Measurements from ENCODE around the gene SMYD5.
"Not testable (repeated sequence)": the region's sequence is repeated elsewhere in the genome, so short reads cannot be mapped to it uniquely, and the experiment has no call there.

Gene SMYD5

DNA sequence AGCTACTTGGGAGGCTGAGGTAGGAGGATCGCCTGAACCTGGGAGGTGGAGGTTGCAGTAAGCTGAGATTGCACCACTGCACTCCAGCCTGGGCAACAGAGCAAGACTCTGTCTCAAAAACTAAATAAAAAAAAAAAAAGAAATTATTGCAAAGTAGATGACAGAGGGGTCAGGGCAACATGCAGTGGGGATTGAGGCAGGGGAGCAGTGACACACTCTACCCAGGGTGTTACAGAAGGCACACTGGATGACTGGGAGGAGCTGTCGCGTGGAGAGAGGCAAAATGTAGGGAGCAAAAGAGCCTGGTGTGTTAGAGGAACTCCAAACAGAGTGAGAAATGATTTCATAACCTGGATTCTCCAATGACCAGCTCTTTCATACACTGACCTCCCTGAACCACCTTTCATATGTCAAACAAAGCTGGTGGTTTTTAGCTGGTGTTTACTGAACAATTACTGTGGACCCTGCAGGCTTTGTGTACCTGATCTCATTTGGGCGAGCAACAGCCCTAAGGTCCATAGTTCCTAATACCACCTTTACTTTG lies 48.1 kb downstream of the SMYD5 start:
- Histone ChIP-seq H3K9ac (ENCODE audit: low read length) (no peak overlapping the region), H4K20me1 (ENCODE audit: low read depth, low read length) (no peaks in the 10 kb centered on the region; the same call in 1 of the 2 replicates), H3K9me2 (replicated peaks; ENCODE audit: insufficient read depth, low read length) (no peaks in the 10 kb centered on the region), H2AFZ (ENCODE audit: low read depth, low read length, severe bottlenecking) (no peak overlapping the region), H3F3A (ENCODE audit: insufficient read depth) (no peaks in the 10 kb centered on the region), H3K9me3 (ENCODE audit: insufficient read depth, low read length) (no peaks in the 10 kb centered on the region), H3K4me3 (ENCODE audit: insufficient read depth, low read length, poor library complexity, severe bottlenecking) (no peak overlapping the region), H3K27ac (ENCODE audit: low read depth, low read length) (no peak overlapping the region), H3K27me3 (ENCODE audit: low read length) (no peaks in the 10 kb centered on the region), H3K36me3 (ENCODE audit: low read length) (no peaks in the 10 kb centered on the region), H3K4me2 (ENCODE audit: low read depth, low read length, poor library complexity, severe bottlenecking) (no peak overlapping the region), H3K79me2 (ENCODE audit: insufficient read depth, low read length) (peaks cover 5% of the 10 kb centered on the region; the same call in 1 of the 2 replicates)
- TF ChIP-seq EZH2phosphoT487 (conservative IDR thresholded peaks at IDR 0.05; ENCODE audit: low read length), result no peak
- TF ChIP-seq, protein P1, sequence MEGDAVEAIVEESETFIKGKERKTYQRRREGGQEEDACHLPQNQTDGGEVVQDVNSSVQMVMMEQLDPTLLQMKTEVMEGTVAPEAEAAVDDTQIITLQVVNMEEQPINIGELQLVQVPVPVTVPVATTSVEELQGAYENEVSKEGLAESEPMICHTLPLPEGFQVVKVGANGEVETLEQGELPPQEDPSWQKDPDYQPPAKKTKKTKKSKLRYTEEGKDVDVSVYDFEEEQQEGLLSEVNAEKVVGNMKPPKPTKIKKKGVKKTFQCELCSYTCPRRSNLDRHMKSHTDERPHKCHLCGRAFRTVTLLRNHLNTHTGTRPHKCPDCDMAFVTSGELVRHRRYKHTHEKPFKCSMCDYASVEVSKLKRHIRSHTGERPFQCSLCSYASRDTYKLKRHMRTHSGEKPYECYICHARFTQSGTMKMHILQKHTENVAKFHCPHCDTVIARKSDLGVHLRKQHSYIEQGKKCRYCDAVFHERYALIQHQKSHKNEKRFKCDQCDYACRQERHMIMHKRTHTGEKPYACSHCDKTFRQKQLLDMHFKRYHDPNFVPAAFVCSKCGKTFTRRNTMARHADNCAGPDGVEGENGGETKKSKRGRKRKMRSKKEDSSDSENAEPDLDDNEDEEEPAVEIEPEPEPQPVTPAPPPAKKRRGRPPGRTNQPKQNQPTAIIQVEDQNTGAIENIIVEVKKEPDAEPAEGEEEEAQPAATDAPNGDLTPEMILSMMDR (IDR thresholded peaks at IDR 0.05; ENCODE audit: insufficient read depth, low read length, poor library complexity, severe bottlenecking), result no peak

DNA sequence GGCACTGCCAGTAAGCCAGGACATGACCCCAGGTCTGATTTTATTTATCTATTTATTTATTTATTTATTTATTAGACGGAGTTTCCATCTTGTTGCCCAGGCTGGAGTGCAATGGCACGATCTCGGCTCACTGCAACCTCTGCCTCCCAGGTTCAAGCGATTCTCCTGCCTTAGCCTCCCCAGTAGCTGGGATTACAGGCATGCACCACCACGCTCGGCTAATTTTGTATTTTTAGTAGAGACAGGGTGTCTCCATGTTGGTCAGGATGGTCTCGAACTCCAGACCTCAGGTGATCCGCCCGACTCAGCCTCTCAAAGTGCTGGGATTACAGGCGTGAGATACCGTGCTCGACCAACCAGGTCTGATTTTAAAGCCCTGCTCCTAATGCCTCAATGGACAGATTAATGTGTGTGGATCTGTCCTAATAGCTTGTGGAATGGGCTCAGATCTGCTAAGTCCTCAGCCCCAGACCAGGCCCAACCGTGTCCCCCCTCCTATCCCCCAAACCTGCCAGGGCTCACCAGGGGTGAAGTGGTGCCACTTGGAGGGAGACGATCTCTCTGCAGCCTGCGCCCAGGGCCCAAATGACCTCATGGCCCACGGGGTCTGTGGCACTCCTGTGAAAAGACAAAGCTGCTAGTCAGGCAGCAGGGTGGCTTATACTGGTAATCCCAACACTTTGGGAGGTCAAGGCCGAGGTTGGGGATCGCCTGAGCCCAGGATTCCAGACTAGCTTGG lies 48.8 kb downstream of the SMYD5 start:
- H3K4me2 ChIP-seq (ENCODE audit: low read depth, low read length, poor library complexity, severe bottlenecking); H3K36me3 ChIP-seq (ENCODE audit: low read length); H3K4me3 ChIP-seq (ENCODE audit: insufficient read depth, low read length, poor library complexity, severe bottlenecking); H3K9me3 ChIP-seq (ENCODE audit: insufficient read depth, low read length); H3K27me3 ChIP-seq (ENCODE audit: low read length); H4K20me1 ChIP-seq (ENCODE audit: low read depth, low read length); H2AFZ ChIP-seq (ENCODE audit: low read depth, low read length, severe bottlenecking); H3K9ac ChIP-seq (ENCODE audit: low read length); H3F3A ChIP-seq (ENCODE audit: insufficient read depth); H3K9me2 ChIP-seq (replicated peaks; ENCODE audit: insufficient read depth, low read length); H3K27ac ChIP-seq (ENCODE audit: low read depth, low read length): not testable (repeated sequence)
- peaks cover 11% of the 10 kb centered on the region; the same call in 1 of the 2 replicates for H3K79me2 ChIP-seq (ENCODE audit: insufficient read depth, low read length)

DNA sequence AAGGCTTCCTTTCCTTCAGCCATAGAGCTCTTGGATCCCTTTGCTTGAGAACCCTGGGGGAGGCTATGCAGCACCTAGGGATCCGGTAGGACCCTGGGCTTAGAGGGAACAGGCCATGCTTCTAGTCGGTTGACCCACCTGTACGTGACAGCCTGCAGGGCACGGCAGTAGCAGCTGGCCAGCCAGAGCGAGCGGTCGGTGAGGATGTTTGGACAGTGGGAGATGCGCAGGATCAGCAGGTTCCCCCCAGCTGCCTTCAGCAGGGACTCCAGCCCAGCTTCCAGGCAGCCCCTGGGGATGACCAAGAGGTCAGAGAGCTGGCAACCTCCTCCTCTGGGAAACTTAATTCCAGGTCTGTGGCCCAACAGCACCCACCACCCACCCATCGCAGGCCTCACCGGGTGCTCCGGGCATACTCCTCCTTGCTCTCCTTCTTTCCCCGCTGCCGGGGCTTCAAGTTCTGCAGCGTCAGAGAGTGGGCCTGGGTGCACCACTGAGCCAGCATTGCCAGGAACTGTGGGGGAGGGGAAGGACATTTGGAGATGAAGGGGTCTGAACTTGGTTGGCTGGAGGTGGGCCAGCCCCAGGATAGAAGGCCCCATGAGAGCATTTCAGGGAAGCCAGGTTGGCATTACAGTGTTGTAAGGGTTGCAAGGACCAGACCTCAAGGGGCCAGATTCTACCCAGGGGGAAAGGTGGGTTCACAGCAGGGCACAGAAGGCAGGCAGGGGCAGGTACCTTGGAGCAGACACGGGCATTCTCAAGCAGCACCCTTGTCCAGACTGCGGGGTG lies 49.7 kb downstream of the SMYD5 start:
- H3K27me3 ChIP-seq (ENCODE audit: low read length), result no peaks in the 10 kb centered on the region
- H3K27ac ChIP-seq (ENCODE audit: low read depth, low read length), result no peak overlapping the region
- H3K9me3 ChIP-seq (ENCODE audit: insufficient read depth, low read length), result no peaks in the 10 kb centered on the region
- H3K9ac ChIP-seq (ENCODE audit: low read length), result no peak overlapping the region
- no peaks in the 10 kb centered on the region for H3F3A ChIP-seq (ENCODE audit: insufficient read depth)
- no peaks in the 10 kb centered on the region for H3K36me3 ChIP-seq (ENCODE audit: low read length)
- H3K4me3 ChIP-seq (ENCODE audit: insufficient read depth, low read length, poor library complexity, severe bottlenecking), result no peak overlapping the region
- no peaks in the 10 kb centered on the region; the same call in 1 of the 2 replicates for H4K20me1 ChIP-seq (ENCODE audit: low read depth, low read length)
- no peaks in the 10 kb centered on the region for H3K9me2 ChIP-seq (replicated peaks; ENCODE audit: insufficient read depth, low read length)
- no peak for TF ChIP-seq EZH2phosphoT487 (conservative IDR thresholded peaks at IDR 0.05; ENCODE audit: low read length)
- TF ChIP-seq, protein P1 (IDR thresholded peaks at IDR 0.05; ENCODE audit: insufficient read depth, low read length, poor library complexity, severe bottlenecking), result no peak
- H2AFZ ChIP-seq (ENCODE audit: low read depth, low read length, severe bottlenecking), result no peak overlapping the region
- no peak overlapping the region for H3K4me2 ChIP-seq (ENCODE audit: low read depth, low read length, poor library complexity, severe bottlenecking)
- H3K79me2 ChIP-seq (ENCODE audit: insufficient read depth, low read length), result peaks cover 17% of the 10 kb centered on the region; the same call in 1 of the 2 replicates

DNA sequence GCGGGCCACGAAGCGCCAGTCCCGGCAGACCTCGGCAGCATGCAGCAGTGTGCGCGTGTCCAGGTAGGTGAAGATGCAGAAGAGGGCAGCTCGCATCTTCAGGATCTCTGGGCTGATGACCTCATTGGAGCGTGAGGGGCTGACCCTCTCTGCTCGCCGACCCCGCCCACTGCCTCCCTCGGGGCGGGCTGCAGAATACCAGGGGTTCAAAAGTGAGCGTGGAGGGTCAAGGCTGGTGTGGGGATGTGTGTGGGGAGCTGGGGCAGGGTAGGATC lies 50.2 kb downstream of the SMYD5 start:
- Histone ChIP-seq H3K9me2 (replicated peaks; ENCODE audit: insufficient read depth, low read length) (no peaks in the 10 kb centered on the region), H3K27me3 (ENCODE audit: low read length) (no peaks in the 10 kb centered on the region), H3K36me3 (ENCODE audit: low read length) (no peaks in the 10 kb centered on the region), H3K9me3 (ENCODE audit: insufficient read depth, low read length) (no peaks in the 10 kb centered on the region), H3K27ac (ENCODE audit: low read depth, low read length) (no peak overlapping the region), H2AFZ (ENCODE audit: low read depth, low read length, severe bottlenecking) (no peak overlapping the region), H3F3A (ENCODE audit: insufficient read depth) (no peaks in the 10 kb centered on the region), H3K4me2 (ENCODE audit: low read depth, low read length, poor library complexity, severe bottlenecking) (no peak overlapping the region), H3K4me3 (ENCODE audit: insufficient read depth, low read length, poor library complexity, severe bottlenecking) (no peak overlapping the region), H3K79me2 (ENCODE audit: insufficient read depth, low read length) (peaks cover 17% of the 10 kb centered on the region; the same call in 1 of the 2 replicates), H4K20me1 (ENCODE audit: low read depth, low read length) (no peaks in the 10 kb centered on the region; the same call in 1 of the 2 replicates), H3K9ac (ENCODE audit: low read length) (no peak overlapping the region)
- TF ChIP-seq, protein P1 (IDR thresholded peaks at IDR 0.05; ENCODE audit: insufficient read depth, low read length, poor library complexity, severe bottlenecking), result no peak
- no peak for TF ChIP-seq EZH2phosphoT487 (conservative IDR thresholded peaks at IDR 0.05; ENCODE audit: low read length)
